Upper lobe of left lung (tissue), 6 donors: ENCODE results near the gene DPYD. TPM values are rescaled to one million over a fixed set of nuclear protein-coding genes. Genes with fewer than 3 reads are reported as not detected.

Experiments used
- ATAC-seq, 2 donors: fragments of 200-7000 bp; cut with Tn5 transposase; one replicate each; pipeline ENCODE4 v1.9.1; 2022; ENCODE audit warnings: mild to moderate bottlenecking in 2 of 2, moderate library complexity in 2 of 2; ENCODE audit not compliant: low FRiP score in 2 of 2
- DNase-seq, 2 donors: peaks; one replicate each; pipeline ENCODE4 v3.0.0-alpha.2; 2019 to 2020
- H3K27ac ChIP-seq, 4 donors: fragments of 200-600 bp; sonication (generic); one replicate each; pipeline ENCODE4 v1.5.1; 2016 to 2019
- H3K27me3 ChIP-seq, 4 donors: fragments of 200-600 bp; sonication (generic); one replicate each; pipeline ENCODE4 v1.5.1; 2017 to 2019
- H3K36me3 ChIP-seq, 4 donors: fragments of 200-600 bp; sonication (generic); one replicate each; pipeline ENCODE4 v1.5.1; 2016 to 2019
- H3K4me1 ChIP-seq, 4 donors: fragments of 200-600 bp; sonication (generic); one replicate each; pipeline ENCODE4 v1.5.1; 2018 to 2019
- H3K4me3 ChIP-seq, 4 donors: fragments of 200-600 bp; sonication (generic); one replicate each; pipeline ENCODE4 v1.5.1; 2017 to 2019; ENCODE audit warnings: mild to moderate bottlenecking in 2 of 4, moderate library complexity in 1 of 4
- H3K9me3 ChIP-seq, 4 donors: fragments of 200-600 bp; sonication (generic); one replicate each; pipeline ENCODE4 v1.5.1; 2018 to 2019
- CTCF ChIP-seq, 6 experiments: fragments of 450-650 bp in 4 of 6; fragments of 200-600 bp in 2 of 6; sonication (generic) in 2 of 6; IDR thresholded peaks; one replicate each; pipeline ENCODE4 v1.5.1; 2016 to 2019; ENCODE audit warnings: antibody characterized with exemption in 6 of 6
- EP300 ChIP-seq, 4 donors: sonication (generic); formaldehyde crosslinking; IDR thresholded peaks; one replicate each; pipeline ENCODE4 v1.5.1; 2017; ENCODE audit warnings: antibody characterized with exemption in 4 of 4, control low read depth in 2 of 4
- POLR2A ChIP-seq, 4 donors: fragments of 450-650 bp; IDR thresholded peaks; one replicate each; pipeline ENCODE4 v1.5.1; 2016 to 2017; ENCODE audit warnings: antibody characterized with exemption in 4 of 4, mild to moderate bottlenecking in 2 of 4
- POLR2AphosphoS5 ChIP-seq, 2 donors: sonication (generic); formaldehyde crosslinking; IDR thresholded peaks; one replicate each; pipeline ENCODE4 v1.5.1; 2017; ENCODE audit warnings: antibody characterized with exemption in 2 of 2
- WGBS, 2 donors: methylation state at CpG; one replicate each; pipeline ENCODE4 v1.1.5; 2017 to 2018; 5-methylcytosine and 5-hydroxymethylcytosine counted together
- total RNA-seq, 6 donors: library from RNA; depleted of rRNA in 4 of 6; stranded (reverse); fragments of >200 nt in 4 of 6; gene quantifications; one replicate each; pipeline versions ENCODE4 v1.1.0 to v1.2.1, GENCODE V29; 2016 to 2021
- donor health status: DM: no; HTN: no; CAD: no; lungs with moderate emphysema.
- donor health status: DM: no; HTN: yes; CAD: no; lungs with severe emphysema.

Gene DPYD
- total RNA-seq, 6 donors from 2014 or later, result 60.9 to 106 (median 79.7) TPM

DNA sequence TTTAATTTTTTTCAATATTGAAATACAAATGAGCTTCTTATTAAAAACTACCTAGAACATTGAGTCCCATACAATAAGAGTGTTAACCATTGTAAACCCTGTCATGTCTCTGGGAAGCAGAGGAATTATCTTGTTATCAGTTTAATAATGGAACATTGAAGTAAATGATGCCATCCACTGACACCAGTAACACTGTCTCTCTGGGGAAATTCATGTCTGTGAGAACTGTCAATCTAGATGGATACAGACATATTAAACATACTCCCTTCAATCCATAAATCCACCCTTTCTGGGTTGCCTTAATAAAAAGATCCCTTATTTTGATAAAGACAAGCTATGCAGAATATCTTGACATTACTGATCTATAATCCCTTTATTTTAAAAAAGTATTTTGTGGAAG is 503.2 kb downstream of the DPYD start:
- H3K27me3 ChIP-seq, result no peaks in the 10 kb centered on the region
- no peaks in the 10 kb centered on the region for H3K9me3 ChIP-seq
- H3K4me3 ChIP-seq, result no peak overlapping the region
- ATAC-seq (no peak), DNase-seq (no peak)
- TF ChIP-seq EP300 (IDR thresholded peaks at IDR 0.05) (no peak), CTCF (IDR thresholded peaks at IDR 0.05) (no peak), POLR2A (IDR thresholded peaks at IDR 0.05) (no peak), POLR2AphosphoS5 (IDR thresholded peaks at IDR 0.05) (no peak)
- no peak overlapping the region for H3K27ac ChIP-seq
- no peaks in the 10 kb centered on the region for H3K4me1 ChIP-seq
- no peaks in the 10 kb centered on the region for H3K36me3 ChIP-seq

- DNase-seq (no peak), ATAC-seq (no peak)
- Histone ChIP-seq H3K36me3 (no peaks in the 10 kb centered on the region), H3K4me3 (no peak overlapping the region), H3K4me1 (no peaks in the 10 kb centered on the region), H3K27me3 (no peaks in the 10 kb centered on the region), H3K27ac (no peak overlapping the region), H3K9me3 (no peaks in the 10 kb centered on the region)
- TF ChIP-seq EP300 (IDR thresholded peaks at IDR 0.05) (no peak), POLR2A (IDR thresholded peaks at IDR 0.05) (no peak), POLR2AphosphoS5 (IDR thresholded peaks at IDR 0.05) (no peak), CTCF (IDR thresholded peaks at IDR 0.05) (no peak)
- 91% methylated on average over 3 of the region's 3 CpGs for WGBS, 2 donors
Observed at GRCh38 chr1:97414682-97415312, 506.0 kb downstream of the DPYD start.

- Histone ChIP-seq H3K4me3 (no peak overlapping the region), H3K9me3 (no peaks in the 10 kb centered on the region), H3K36me3 (peaks cover 0 to 4% (median 2%) of the 10 kb centered on the region in 4 donors), H3K27ac (no peak overlapping the region), H3K4me1 (no peaks in the 10 kb centered on the region), H3K27me3 (no peaks in the 10 kb centered on the region)
- no peak for DNase-seq
- 62 to 95% methylated on average over 1 of the region's 1 CpG for WGBS, 2 donors
- TF ChIP-seq POLR2AphosphoS5 (IDR thresholded peaks at IDR 0.05) (no peak), POLR2A (IDR thresholded peaks at IDR 0.05) (no peak), EP300 (IDR thresholded peaks at IDR 0.05) (no peak), CTCF (IDR thresholded peaks at IDR 0.05) (no peak)
- ATAC-seq, result no peak
Observed at GRCh38 chr1:97412737-97413136, 508.1 kb downstream of the DPYD start.

GRCh38 chr1:97412166-97412565 is 508.7 kb downstream of the DPYD start:
- H3K4me1 ChIP-seq, result no peaks in the 10 kb centered on the region
- WGBS, 2 donors, result 83 to 87% methylated on average over 4 of the region's 4 CpGs
- no peak for DNase-seq
- H3K4me3 ChIP-seq, result no peak overlapping the region
- no peak for ATAC-seq
- TF ChIP-seq CTCF (IDR thresholded peaks at IDR 0.05), result no peak
- no peak for TF ChIP-seq EP300 (IDR thresholded peaks at IDR 0.05)
- TF ChIP-seq POLR2AphosphoS5 (IDR thresholded peaks at IDR 0.05), result no peak
- TF ChIP-seq POLR2A (IDR thresholded peaks at IDR 0.05), result no peak
- H3K27me3 ChIP-seq, result no peaks in the 10 kb centered on the region
- H3K9me3 ChIP-seq, result no peaks in the 10 kb centered on the region
- H3K36me3 ChIP-seq, result peaks cover 0 to 4% (median 2%) of the 10 kb centered on the region in 4 donors
- H3K27ac ChIP-seq, result no peak overlapping the region

DNA sequence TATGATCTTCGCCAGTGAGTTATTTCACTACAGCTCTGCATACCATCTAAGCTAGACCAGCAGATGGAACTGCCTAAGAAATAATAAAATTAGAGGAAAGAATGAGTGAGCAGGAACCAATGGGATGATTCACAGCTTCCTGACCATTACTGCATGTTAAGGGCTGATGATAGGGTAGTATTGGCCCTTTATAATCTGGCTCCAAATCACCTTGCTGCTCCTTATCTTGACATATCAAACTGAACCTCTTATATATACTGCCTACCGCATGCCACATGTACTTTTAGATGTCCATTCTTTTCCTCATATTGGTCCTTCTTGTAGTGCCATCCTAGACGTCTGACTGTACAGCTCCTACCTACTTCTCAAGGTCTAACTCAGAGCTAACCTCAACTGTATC is 524.4 kb downstream of the DPYD start:
- peaks cover 0 to 2% (median 0%) of the 10 kb centered on the region in 4 donors for H3K36me3 ChIP-seq
- H3K4me1 ChIP-seq, result no peaks in the 10 kb centered on the region
- DNase-seq (no peak), ATAC-seq (no peak)
- H3K4me3 ChIP-seq, result no peak overlapping the region
- no peaks in the 10 kb centered on the region for H3K27me3 ChIP-seq
- 94% methylated on average over 3 of the region's 3 CpGs for WGBS, 2 donors
- H3K9me3 ChIP-seq, result no peaks in the 10 kb centered on the region
- no peak overlapping the region for H3K27ac ChIP-seq
- TF ChIP-seq EP300 (IDR thresholded peaks at IDR 0.05), result no peak
- TF ChIP-seq CTCF (IDR thresholded peaks at IDR 0.05), result no peak
- no peak for TF ChIP-seq POLR2A (IDR thresholded peaks at IDR 0.05)
- no peak for TF ChIP-seq POLR2AphosphoS5 (IDR thresholded peaks at IDR 0.05)
